Liver (tissue), 9 donors: Measurements from ENCODE around the gene ENO4. TPM values are rescaled to one million over a fixed set of nuclear protein-coding genes. Genes with fewer than 3 reads are reported as not detected.

Experiments used
- DNase-seq: peaks from one replicate; pipeline ENCODE4 v3.0.0-alpha.2; 2017; ENCODE audit warnings: low spot score
- H3K27ac ChIP-seq, 2 donors: one replicate each; pipeline ENCODE4 v1.7.0; 2013; ENCODE audit warnings: inconsistent platforms in 2 of 2, low read length in 2 of 2, control low read depth in 1 of 2, low read depth in 1 of 2, mild to moderate bottlenecking in 1 of 2
- H3K27me3 ChIP-seq, 4 donors: one replicate each; pipeline versions ENCODE4 v1.6.1 to v1.7.0; 2013; ENCODE audit warnings: low read length in 3 of 4, inconsistent platforms in 1 of 4, mild to moderate bottlenecking in 1 of 4, moderate library complexity in 1 of 4; ENCODE audit not compliant: control insufficient read depth in 4 of 4, insufficient read depth in 4 of 4
- H3K36me3 ChIP-seq, 4 donors: one replicate each; pipeline versions ENCODE4 v1.6.1 to v1.7.0; 2013; ENCODE audit warnings: low read length in 3 of 4, mild to moderate bottlenecking in 3 of 4, low read depth in 1 of 4, moderate library complexity in 1 of 4; ENCODE audit not compliant: control insufficient read depth in 4 of 4, insufficient read depth in 3 of 4
- H3K4me1 ChIP-seq, 4 donors: one replicate each; pipeline versions ENCODE4 v1.6.1 to v1.7.0; 2013; ENCODE audit warnings: low read length in 3 of 4, mild to moderate bottlenecking in 3 of 4, moderate library complexity in 1 of 4; ENCODE audit not compliant: control insufficient read depth in 4 of 4, insufficient read depth in 4 of 4
- H3K4me3 ChIP-seq, 3 donors: one replicate each; pipeline versions ENCODE4 v1.6.1 to v1.7.0; 2013; ENCODE audit warnings: low read length in 3 of 3, control low read depth in 1 of 3, low read depth in 1 of 3, mild to moderate bottlenecking in 1 of 3
- H3K9ac ChIP-seq, 2 donors: one replicate each; pipeline ENCODE4 v1.7.0; 2013; ENCODE audit warnings: low read length in 2 of 2, mild to moderate bottlenecking in 2 of 2, moderate library complexity in 2 of 2, control low read depth in 1 of 2, low read depth in 1 of 2
- H3K9me3 ChIP-seq, 4 donors: one replicate each; pipeline versions ENCODE4 v1.6.1 to v1.7.0; 2013; ENCODE audit warnings: low read length in 3 of 4; ENCODE audit not compliant: control insufficient read depth in 4 of 4
- EGR1 ChIP-seq, 2 donors: IDR thresholded peaks; 2 replicates each; pipeline ENCODE4 v1.6.1; 2016 to 2018; ENCODE audit warnings: antibody characterized with exemption in 2 of 2, low read depth in 2 of 2
- FOXA1 ChIP-seq: IDR thresholded peaks from 2 replicates; pipeline ENCODE4 v1.6.1; 2016; ENCODE audit warnings: antibody characterized with exemption
- FOXA2 ChIP-seq: IDR thresholded peaks from 2 replicates; pipeline ENCODE4 v1.6.1; 2016; ENCODE audit warnings: antibody characterized with exemption
- GABPA ChIP-seq, 2 donors: IDR thresholded peaks in 1 of 2; conservative IDR thresholded peaks in 1 of 2; 2 replicates each; pipeline ENCODE4 v1.6.1; 2016; ENCODE audit warnings: antibody characterized with exemption in 2 of 2, mild to moderate bottlenecking in 1 of 2, moderate library complexity in 1 of 2
- HNF4A ChIP-seq, 2 donors: conservative IDR thresholded peaks; 2 replicates each; pipeline ENCODE4 v1.6.1; 2016; ENCODE audit warnings: antibody characterized with exemption in 2 of 2, mild to moderate bottlenecking in 2 of 2
- HNF4G ChIP-seq: IDR thresholded peaks from 2 replicates; pipeline ENCODE4 v1.6.1; 2016; ENCODE audit warnings: antibody characterized with exemption
- JUND ChIP-seq, 2 donors: IDR thresholded peaks; 2 replicates each; pipeline ENCODE4 v1.6.1; 2016; ENCODE audit warnings: antibody characterized with exemption in 2 of 2
- NR2F2 ChIP-seq: IDR thresholded peaks from 2 replicates; pipeline ENCODE4 v1.6.1; 2016; ENCODE audit warnings: antibody characterized with exemption
- RAD21 ChIP-seq, 2 donors: IDR thresholded peaks; 2 replicates each; pipeline ENCODE4 v1.6.1; 2016; ENCODE audit warnings: antibody characterized with exemption in 2 of 2, mild to moderate bottlenecking in 2 of 2
- RXRA ChIP-seq, 2 donors: IDR thresholded peaks; 2 replicates each; pipeline ENCODE4 v1.6.1; 2017 to 2018; ENCODE audit warnings: antibody characterized with exemption in 2 of 2, mild to moderate bottlenecking in 1 of 2
- SP1 ChIP-seq: IDR thresholded peaks from 2 replicates; pipeline ENCODE4 v1.6.1; 2018; ENCODE audit warnings: antibody characterized with exemption, mild to moderate bottlenecking
- TAF1 ChIP-seq: conservative IDR thresholded peaks from 2 replicates; pipeline ENCODE4 v1.6.1; 2016; ENCODE audit warnings: antibody characterized with exemption, mild to moderate bottlenecking
- YY1 ChIP-seq: IDR thresholded peaks from 2 replicates; pipeline ENCODE4 v1.6.1; 2016; ENCODE audit warnings: antibody characterized with exemption, mild to moderate bottlenecking
- WGBS: extraction: QIAGEN DNeasy Blood & Tissue Kit; methylation state at CpG from one replicate; pipeline ENCODE4 v1.1.7; 2013; 5-methylcytosine and 5-hydroxymethylcytosine counted together
- polyA plus RNA-seq, 2 donors: library from polyadenylated mRNA; stranded (reverse) in 1 of 2; unstranded in 1 of 2; fragments of 200-250 nt in 1 of 2; fragments of >200 nt in 1 of 2; fragmentation: Nextera tagmentation in 1 of 2; extraction: Ambion mirVana in 1 of 2; gene quantifications; one replicate each; pipeline versions ENCODE4 v1.2.1 to v1.2.3, GENCODE V29; 2013 to 2015
- total RNA-seq, 2 donors: library from RNA; depleted of rRNA; stranded (reverse); fragments of >200 nt; gene quantifications; one replicate each; pipeline ENCODE4 v1.2.3, GENCODE V29; 2014
- TF ChIP-seq, protein P1 (sequence below): IDR thresholded peaks from 2 replicates; pipeline ENCODE4 v1.6.1; 2016; ENCODE audit warnings: antibody characterized with exemption
- TF ChIP-seq, protein P2 (sequence below): IDR thresholded peaks from 2 replicates; pipeline ENCODE4 v1.6.1; 2016; ENCODE audit warnings: antibody characterized with exemption, mild to moderate bottlenecking
- TF ChIP-seq, protein P3 (sequence below): fragments of 150-350 bp; IDR thresholded peaks from 2 replicates; pipeline ENCODE4 v1.5.1; 2017; ENCODE audit warnings: improper control_type of control experiment, low read depth, low read length; ENCODE audit not compliant: missing input control
- TF ChIP-seq, protein P4 (sequence below): IDR thresholded peaks from 2 replicates; pipeline ENCODE4 v1.6.1; 2016; ENCODE audit warnings: antibody characterized with exemption
- TF ChIP-seq, protein P5 (sequence below): IDR thresholded peaks from 2 replicates; pipeline ENCODE4 v1.6.1; 2016; ENCODE audit warnings: antibody characterized with exemption
- donor health status: healthy.
- donor health status: healthy.
- donor health status: healthy.
- donor health status: healthy.
- donor health status: healthy.

The ENO4 gene
- total and polyA plus RNA-seq, 4 donors, result 0.03 to 0.19 (median 0.10) TPM

DNA sequence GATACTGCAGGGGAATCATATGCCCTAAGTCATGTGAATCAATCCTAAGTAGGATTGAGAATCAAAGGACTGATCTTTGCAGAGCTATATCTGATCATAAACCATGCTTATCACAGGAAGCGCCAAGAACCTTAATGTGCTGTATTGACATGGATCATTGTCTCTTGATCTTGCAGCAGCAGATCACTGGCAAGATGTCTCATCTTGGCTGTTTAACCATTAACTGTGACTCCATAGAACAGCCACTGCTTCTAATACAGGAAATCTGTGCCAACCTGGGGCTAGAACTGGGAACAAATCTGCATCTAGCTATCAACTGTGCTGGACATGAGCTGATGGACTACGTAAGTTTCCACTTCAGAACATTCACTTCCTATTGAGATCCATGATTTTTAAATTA, 21.6 kb downstream of the ENO4 start:
- no peak for DNase-seq

More for the DNA sequence above, 21.6 kb downstream of the ENO4 start:
- Histone ChIP-seq H3K4me3 (no peak overlapping the region), H3K27ac (no peak overlapping the region), H3K9me3 (no peaks in the 10 kb centered on the region), H3K9ac (no peak overlapping the region), H3K27me3 (no peaks in the 10 kb centered on the region), H3K36me3 (no peaks in the 10 kb centered on the region), H3K4me1 (peaks cover 0 to 22% (median 6%) of the 10 kb centered on the region in 4 donors)
- TF ChIP-seq, protein P1, sequence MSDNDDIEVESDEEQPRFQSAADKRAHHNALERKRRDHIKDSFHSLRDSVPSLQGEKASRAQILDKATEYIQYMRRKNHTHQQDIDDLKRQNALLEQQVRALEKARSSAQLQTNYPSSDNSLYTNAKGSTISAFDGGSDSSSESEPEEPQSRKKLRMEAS, result no peak
- TF ChIP-seq, protein P2, sequence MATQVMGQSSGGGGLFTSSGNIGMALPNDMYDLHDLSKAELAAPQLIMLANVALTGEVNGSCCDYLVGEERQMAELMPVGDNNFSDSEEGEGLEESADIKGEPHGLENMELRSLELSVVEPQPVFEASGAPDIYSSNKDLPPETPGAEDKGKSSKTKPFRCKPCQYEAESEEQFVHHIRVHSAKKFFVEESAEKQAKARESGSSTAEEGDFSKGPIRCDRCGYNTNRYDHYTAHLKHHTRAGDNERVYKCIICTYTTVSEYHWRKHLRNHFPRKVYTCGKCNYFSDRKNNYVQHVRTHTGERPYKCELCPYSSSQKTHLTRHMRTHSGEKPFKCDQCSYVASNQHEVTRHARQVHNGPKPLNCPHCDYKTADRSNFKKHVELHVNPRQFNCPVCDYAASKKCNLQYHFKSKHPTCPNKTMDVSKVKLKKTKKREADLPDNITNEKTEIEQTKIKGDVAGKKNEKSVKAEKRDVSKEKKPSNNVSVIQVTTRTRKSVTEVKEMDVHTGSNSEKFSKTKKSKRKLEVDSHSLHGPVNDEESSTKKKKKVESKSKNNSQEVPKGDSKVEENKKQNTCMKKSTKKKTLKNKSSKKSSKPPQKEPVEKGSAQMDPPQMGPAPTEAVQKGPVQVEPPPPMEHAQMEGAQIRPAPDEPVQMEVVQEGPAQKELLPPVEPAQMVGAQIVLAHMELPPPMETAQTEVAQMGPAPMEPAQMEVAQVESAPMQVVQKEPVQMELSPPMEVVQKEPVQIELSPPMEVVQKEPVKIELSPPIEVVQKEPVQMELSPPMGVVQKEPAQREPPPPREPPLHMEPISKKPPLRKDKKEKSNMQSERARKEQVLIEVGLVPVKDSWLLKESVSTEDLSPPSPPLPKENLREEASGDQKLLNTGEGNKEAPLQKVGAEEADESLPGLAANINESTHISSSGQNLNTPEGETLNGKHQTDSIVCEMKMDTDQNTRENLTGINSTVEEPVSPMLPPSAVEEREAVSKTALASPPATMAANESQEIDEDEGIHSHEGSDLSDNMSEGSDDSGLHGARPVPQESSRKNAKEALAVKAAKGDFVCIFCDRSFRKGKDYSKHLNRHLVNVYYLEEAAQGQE, result no peak
- TF ChIP-seq YY1 (no peak), EGR1 (IDR thresholded peaks at IDR 0.05; ENCODE audit: low read depth in 2 of 2) (no peak), JUND (IDR thresholded peaks at IDR 0.05) (no peak), TAF1 (no peak), FOXA1 (no peak), FOXA2 (no peak), HNF4G (no peak), GABPA (IDR thresholded peaks at IDR 0.05 in 1 of 2, conservative IDR thresholded peaks at IDR 0.05 in 1 of 2) (no peak), HNF4A (conservative IDR thresholded peaks at IDR 0.05) (no peak), SP1 (no peak), NR2F2 (no peak), RAD21 (IDR thresholded peaks at IDR 0.05) (no peak), RXRA (IDR thresholded peaks at IDR 0.05) (no peak)
- TF ChIP-seq, protein P3, sequence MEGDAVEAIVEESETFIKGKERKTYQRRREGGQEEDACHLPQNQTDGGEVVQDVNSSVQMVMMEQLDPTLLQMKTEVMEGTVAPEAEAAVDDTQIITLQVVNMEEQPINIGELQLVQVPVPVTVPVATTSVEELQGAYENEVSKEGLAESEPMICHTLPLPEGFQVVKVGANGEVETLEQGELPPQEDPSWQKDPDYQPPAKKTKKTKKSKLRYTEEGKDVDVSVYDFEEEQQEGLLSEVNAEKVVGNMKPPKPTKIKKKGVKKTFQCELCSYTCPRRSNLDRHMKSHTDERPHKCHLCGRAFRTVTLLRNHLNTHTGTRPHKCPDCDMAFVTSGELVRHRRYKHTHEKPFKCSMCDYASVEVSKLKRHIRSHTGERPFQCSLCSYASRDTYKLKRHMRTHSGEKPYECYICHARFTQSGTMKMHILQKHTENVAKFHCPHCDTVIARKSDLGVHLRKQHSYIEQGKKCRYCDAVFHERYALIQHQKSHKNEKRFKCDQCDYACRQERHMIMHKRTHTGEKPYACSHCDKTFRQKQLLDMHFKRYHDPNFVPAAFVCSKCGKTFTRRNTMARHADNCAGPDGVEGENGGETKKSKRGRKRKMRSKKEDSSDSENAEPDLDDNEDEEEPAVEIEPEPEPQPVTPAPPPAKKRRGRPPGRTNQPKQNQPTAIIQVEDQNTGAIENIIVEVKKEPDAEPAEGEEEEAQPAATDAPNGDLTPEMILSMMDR, result no peak
- TF ChIP-seq, protein P4, sequence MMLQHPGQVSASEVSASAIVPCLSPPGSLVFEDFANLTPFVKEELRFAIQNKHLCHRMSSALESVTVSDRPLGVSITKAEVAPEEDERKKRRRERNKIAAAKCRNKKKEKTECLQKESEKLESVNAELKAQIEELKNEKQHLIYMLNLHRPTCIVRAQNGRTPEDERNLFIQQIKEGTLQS, result no peak
- TF ChIP-seq, protein P5, sequence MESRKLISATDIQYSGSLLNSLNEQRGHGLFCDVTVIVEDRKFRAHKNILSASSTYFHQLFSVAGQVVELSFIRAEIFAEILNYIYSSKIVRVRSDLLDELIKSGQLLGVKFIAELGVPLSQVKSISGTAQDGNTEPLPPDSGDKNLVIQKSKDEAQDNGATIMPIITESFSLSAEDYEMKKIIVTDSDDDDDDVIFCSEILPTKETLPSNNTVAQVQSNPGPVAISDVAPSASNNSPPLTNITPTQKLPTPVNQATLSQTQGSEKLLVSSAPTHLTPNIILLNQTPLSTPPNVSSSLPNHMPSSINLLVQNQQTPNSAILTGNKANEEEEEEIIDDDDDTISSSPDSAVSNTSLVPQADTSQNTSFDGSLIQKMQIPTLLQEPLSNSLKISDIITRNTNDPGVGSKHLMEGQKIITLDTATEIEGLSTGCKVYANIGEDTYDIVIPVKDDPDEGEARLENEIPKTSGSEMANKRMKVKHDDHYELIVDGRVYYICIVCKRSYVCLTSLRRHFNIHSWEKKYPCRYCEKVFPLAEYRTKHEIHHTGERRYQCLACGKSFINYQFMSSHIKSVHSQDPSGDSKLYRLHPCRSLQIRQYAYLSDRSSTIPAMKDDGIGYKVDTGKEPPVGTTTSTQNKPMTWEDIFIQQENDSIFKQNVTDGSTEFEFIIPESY, result no peak
- 59% methylated on average over 2 of the region's 2 CpGs for WGBS
